HG03575 (cell line): Measurements from ENCODE around the gene PRSS53.
"Not testable (repeated sequence)": the region's sequence is repeated elsewhere in the genome, so short reads cannot be mapped to it uniquely, and the experiment has no call there.

Experiments used
- ATAC-seq: cut with Tn5 transposase; IDR thresholded peaks from one replicate; pipeline ENCODE4 v1.9.1; 2021; ENCODE audit not compliant: unreplicated experiment, insufficient number of reproducible peaks, low FRiP score; ENCODE audit errors: extremely low read depth

Gene PRSS53

GRCh38 chr16:31100876-31101641, 12.3 kb upstream of the PRSS53 start:
- not testable (repeated sequence) for ATAC-seq

DNA sequence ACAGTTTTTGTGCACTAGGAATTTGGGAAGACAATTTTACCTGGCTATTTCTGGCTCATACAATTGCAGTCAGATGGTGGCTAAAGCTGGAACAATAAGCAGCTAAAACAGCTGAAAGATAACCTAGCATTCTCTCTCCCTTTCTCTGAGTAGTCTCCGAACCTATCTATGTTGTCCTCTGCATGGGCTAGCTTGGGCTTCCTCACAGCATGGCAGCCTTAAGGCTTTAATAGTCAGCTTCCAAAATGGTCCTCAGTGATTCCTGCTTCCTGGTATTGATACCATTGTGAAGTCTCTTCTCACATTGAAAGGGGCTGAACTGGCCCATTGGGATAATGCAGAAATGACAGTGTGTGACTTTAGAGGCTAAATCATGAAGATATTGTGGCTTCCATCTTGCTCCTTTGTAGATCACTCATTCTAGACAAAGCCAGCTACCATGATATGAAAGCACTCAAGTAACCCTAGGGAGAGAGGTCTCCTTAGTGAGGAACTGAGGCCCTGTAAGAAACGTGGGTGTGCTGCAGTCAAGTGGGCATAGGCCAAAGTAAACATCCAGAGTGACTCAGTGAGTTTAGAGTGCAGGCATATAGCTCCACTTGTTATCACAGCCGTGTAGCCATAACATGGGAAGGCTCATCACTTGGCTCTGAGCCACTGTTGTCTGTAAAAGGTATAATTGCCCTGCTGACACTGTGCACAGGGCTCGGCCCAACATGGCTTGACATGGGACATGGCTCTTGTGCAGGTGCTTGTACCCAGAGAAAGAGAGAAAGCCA, 11.3 kb upstream of the PRSS53 start:
- ATAC-seq: no peak

DNA sequence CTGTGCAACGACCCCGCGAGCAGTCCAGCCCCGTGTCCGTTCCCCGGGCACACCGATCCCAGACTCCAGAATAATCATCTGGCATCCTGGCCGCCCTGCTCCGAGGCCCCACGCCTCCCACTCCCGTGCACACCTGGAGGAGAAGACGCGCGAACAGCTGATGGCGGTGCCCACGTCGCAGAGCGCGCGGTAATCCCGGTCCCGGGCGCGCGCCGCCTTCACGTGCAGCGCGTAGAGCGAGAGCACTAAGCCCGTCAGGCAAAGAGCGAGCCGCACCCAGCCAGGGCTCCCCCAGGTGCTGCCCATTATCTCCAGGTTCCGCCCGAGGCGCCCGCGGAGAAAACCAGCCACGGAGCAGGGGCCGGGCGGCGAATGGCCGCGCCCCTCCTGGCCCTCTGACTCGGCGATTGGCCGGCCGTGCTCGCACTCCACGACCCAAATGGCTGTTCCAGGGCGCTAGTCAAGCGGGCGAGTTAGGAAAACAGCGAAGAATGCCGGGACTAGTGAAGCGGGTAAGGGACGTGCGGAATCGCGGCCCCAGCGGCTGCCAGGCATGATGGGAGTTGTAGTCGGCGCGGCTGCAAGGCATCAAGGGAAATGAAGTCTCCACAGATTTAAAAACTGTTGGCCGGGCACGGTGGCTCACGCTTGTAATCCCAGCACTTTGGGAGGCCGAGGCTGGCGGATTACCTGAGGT, 5.8 kb upstream of the PRSS53 start, which contains the start of gene VKORC1:
Gene VKORC1 (minus strand): TSS at position 374 of the 697 bp plus-strand sequence. CDS start 68 bp downstream, at position 306.
- ATAC-seq: no peak

DNA sequence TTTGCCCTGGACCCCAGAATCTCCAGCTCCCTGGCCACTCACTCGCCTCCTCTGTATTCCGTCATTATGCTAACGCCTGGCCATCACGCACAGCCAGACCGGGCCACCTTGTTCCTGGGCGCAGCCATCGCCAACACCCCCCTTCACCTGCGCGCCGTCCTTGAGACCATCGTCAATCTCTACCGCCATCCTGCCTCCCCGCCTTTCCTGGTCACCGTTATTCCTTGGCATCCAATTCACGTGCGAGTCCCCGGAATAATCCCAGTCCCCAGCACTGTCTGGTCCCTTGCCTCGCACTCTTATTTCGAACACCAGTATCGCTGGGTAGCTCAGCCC, 5.3 kb upstream of the PRSS53 start:
- no peak for ATAC-seq

GRCh38 chr16:31093132-31093703, 4.5 kb upstream of the PRSS53 start:
- ATAC-seq: no peak

- ATAC-seq: no peak
Measured at GRCh38 chr16:31092330-31092729, 3.6 kb upstream of the PRSS53 start.

GRCh38 chr16:31090540-31090939, 1.8 kb upstream of the PRSS53 start:
- no peak for ATAC-seq

DNA sequence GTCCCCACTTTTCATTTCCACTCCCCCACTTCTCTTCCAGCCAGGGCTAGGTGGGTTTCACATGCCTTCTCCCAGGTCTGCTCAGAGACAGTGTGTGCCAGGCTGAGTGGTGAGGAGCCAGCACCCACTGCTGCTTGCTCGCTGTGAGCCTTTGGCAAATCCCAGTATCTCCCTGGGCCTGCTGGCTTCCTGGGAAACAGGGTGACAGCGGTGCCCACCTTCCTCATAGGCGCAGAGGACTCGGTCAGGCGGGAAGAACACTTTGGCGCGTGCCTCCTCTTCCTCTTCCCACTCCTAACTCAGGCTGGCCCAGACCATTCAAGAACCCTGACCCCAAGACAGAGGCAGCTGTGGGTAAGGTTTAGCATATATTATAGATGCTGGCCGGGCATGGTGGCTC, 456 bp upstream of the PRSS53 start:
- ATAC-seq: no peak

DNA sequence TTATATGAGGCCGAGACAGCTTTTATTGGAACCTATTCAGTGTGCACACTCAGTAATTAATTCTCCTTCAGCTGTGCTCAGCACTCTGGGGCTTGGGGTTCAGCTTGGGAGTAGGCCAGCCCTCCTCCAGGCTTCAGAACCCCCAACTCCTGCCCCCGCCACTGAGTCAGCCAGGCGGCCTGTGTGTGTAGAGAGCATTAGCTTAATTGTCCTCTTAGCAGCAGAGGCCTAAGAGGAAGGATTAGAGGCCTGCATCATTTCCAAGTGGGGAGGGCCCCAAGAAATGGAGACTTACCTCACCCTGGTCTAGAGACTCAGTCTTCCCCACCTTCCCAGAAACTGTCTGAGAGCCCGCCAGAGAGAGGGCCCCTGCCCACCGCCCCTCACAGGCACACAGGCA, 772 bp downstream of the PRSS53 start:
- no peak for ATAC-seq

- ATAC-seq: no peak
Measured at GRCh38 chr16:31087481-31087880, 1.3 kb downstream of the PRSS53 start.

DNA sequence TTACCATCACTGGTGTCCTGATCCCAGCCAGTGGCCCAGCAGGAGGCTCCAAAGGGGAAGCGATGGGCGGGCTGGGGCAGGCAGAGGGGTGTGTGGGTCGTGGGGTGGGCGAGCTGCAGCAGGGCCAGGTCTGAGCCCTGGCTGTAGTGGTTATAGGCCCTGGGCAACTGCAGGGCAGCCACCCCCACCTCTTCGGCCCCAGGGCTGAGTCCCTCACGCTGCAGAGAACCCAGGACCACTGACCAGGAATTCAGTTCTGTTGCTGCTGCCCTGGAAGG, 2.2 kb downstream of the PRSS53 start:
- no peak for ATAC-seq

DNA sequence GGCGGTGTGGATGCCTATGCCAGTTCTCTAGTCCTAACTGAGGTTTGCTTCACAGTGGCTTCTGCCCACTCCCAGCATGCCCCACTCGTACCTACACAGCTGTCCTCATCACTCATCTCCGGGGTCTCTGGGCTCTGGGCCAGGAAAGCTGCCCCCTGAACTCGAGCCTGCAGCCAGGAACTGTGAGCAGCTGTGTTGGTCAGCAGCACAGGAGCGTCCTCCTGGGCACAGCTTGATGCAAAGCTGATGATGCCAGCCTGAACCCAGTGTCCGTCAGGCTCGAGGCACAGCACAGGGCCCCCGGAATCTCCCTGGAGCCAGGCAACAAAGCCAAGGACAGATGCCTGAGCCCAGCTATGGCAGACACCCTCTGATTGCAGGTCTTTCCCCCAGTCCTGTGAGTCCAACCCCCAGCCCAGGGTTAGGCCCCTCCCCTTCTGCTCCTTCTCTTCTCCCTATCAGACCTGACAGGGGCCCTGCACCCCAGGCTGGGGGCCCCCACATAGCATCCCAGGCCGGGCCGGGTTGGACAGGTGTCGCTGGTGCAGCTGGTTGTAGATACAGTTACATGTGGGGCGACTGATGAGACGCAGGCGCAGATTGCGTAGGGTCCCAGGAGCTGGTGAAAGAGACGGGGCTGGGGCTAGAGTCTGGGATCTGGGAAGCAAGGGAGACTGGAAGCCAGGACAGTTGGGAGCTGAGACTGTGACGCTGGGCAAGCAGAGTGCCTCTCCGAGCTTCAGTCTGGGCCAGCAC, 2.7 kb downstream of the PRSS53 start:
- ATAC-seq: no peak

DNA sequence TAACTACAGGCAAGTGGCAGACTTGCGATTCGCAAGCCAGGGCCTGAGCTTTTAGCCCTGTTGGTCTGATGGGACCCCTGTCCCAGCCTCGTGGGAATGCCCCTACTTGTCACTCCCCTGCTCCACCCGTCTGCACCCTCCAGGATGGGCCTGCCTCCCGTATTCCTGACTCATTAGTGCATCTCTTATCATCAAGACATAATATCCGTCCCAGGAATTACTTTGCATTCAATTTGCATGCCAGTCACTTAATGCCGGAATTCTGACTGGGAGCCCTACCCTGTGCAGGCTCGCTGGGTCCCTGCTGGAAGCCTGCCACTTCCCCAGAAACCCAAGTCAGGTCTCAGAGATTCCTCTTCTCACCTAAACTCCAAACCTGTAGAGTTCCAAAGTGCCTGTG, 3.3 kb downstream of the PRSS53 start:
- ATAC-seq: no peak

DNA sequence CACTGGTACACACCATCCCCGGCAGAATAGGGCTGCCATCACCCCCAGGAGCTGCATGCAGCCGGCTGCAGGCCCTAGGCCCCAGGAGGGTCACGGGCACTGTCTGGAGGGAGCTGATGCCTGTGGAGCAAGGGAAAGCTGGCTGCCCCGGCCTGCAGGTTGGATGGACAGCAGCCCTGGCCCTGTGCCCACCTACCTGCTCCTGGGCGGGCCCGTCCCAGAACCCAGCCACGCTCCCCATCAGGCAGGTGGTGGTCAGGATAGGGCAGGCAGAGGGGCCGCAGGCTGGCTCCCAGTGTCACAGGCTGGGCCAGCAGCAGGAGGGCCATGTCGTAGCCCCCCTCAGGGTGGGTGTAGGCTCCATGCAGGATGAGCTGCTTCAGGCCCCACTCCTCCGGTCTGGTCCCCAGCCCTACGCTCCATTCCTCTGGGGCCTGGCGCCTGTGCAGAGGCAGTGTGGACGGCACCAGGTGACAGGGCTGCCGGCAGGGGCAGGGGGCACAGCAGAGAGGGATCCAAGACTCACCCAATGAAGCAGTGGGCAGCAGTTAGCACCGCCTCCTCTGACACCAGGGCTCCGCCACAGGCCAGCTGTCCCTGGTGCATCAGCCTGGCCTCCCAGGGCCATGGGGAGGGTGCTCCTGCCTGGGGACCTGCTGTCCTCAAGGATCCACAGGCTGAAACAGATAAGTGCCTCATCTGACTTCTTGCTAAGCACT, 4.0 kb downstream of the PRSS53 start:
- no peak for ATAC-seq

DNA sequence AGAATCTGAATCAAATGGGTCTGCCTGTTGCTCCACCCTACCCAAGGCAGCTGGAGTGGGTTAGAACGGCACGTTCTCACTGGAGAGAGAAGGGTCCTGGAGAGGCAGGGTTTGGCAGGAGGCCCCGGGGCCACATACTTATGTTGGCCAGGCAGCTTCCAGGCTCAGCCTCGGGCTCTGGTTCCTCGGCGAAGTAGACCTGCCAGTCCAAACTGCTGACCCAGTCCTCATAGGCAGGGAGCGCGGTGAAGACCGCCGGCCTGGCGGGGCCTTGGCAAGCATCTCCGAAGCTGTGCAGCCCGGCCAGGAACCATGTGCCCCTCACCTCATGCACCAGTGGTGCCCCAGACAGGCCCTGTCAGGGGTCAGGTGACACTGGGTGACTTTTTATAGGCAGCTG, 4.8 kb downstream of the PRSS53 start:
- ATAC-seq: no peak

GRCh38 chr16:31083556-31083955, 5.2 kb downstream of the PRSS53 start:
- ATAC-seq: no peak

- no peak for ATAC-seq
Measured at GRCh38 chr16:31083081-31083480, 5.7 kb downstream of the PRSS53 start.

DNA sequence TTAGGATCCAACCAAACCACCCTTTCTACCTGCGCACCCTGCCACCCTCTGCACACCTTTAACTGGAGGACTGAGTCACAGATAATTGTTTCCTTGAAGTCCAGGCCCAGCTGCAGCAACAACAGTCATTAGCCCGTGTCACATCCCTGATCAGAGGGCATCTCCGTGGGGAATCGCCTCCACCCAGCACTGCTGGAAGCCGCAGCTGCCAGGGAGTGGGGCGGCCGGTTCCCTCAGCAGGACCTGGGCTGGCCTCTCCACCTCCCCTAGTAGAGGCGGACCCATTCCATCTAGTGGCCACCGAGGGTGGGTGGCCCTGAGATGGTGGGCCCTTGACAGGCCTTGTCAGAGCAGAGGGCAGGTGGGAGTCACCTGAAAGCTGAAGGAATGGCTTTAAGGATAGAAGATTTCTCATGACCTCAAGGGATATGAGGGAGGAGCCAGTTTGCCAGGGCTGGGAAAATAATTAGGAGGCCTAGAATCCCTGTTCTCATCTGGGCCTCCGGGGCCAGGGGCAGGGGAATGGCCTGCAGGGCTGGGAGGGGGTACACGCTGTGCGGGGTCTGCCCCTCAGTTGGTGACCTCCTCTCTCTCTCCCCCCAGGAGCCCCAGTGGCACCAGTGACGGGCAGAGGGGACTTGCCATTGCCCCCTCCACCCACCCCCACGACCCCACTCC, 6.2 kb downstream of the PRSS53 start:
- no peak for ATAC-seq
